ENCODE results near the gene NTHL1.

The NTHL1 gene

GRCh38 chr16:2037647-2038381, 9.8 kb downstream of the NTHL1 start:
- TF ChIP-seq REST (IDR thresholded peaks at IDR 0.05; ENCODE audit: insufficient read depth in 1 of 2, low read depth in 2 of 2, low read length in 2 of 2) (no peak), SIN3A (IDR thresholded peaks at IDR 0.05; ENCODE audit: borderline replicate concordance, insufficient read depth, low read length) (no peak), POLR2AphosphoS5 (IDR thresholded peaks at IDR 0.05; ENCODE audit: low read depth, low read length) (0 out of 2 replicates have a peak, but pooled peaks have one; percentile 16), TAF1 (IDR thresholded peaks at IDR 0.05; ENCODE audit: borderline replicate concordance, insufficient read depth, low read length) (no peak)

GRCh38 chr16:2037115-2037514, 10.5 kb downstream of the NTHL1 start:
- TF ChIP-seq TAF1 (IDR thresholded peaks at IDR 0.05; ENCODE audit: borderline replicate concordance, insufficient read depth, low read length) (no peak), FOXP2 (optimal IDR thresholded peaks at IDR 0.05; ENCODE audit: borderline replicate concordance, extremely low read depth, extremely low read length, insufficient read depth) (no peak), REST (IDR thresholded peaks at IDR 0.05; ENCODE audit: insufficient read depth in 1 of 2, low read depth in 2 of 2, low read length in 2 of 2) (no peak), SIN3A (IDR thresholded peaks at IDR 0.05; ENCODE audit: borderline replicate concordance, insufficient read depth, low read length) (no peak), POLR2AphosphoS5 (IDR thresholded peaks at IDR 0.05; ENCODE audit: low read depth, low read length) (no peak)

DNA sequence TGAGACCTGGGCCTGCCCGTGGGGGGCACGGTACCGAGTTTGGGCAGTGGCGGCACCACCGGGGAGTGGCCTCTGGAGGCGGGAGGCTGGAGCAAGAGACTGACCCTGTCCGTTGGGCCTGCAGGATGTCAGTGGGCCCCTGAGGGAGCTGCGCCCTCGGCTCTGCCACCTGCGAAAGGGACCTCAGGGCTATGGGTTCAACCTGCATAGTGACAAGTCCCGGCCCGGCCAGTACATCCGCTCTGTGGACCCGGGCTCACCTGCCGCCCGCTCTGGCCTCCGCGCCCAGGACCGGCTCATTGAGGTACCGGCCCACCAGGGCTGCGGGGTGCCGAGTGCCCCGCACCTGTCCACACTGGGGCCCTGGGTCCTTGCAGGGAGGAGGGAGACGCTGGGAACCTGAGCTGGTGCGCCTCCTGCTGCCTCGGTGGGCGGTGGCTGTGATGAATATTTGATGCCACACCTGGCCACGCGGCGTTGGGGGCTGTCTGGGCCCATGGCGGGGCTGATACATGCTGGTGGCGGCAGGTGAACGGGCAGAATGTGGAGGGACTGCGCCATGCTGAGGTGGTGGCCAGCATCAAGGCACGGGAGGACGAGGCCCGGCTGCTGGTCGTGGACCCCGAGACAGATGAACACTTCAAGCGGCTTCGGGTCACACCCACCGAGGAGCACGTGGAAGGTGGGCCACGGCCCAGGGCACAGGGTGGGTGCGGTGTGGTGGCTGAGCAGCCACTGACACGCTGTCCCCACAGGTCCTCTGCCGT, 11.3 kb downstream of the NTHL1 start:
- TF ChIP-seq POLR2AphosphoS5 (IDR thresholded peaks at IDR 0.05; ENCODE audit: low read depth, low read length), result no peak
- TF ChIP-seq FOXP2 (optimal IDR thresholded peaks at IDR 0.05; ENCODE audit: borderline replicate concordance, extremely low read depth, extremely low read length, insufficient read depth), result no peak
- no peak for TF ChIP-seq SIN3A (IDR thresholded peaks at IDR 0.05; ENCODE audit: borderline replicate concordance, insufficient read depth, low read length)

GRCh38 chr16:2035431-2036199, 12.0 kb downstream of the NTHL1 start:
- TF ChIP-seq SIN3A (IDR thresholded peaks at IDR 0.05; ENCODE audit: borderline replicate concordance, insufficient read depth, low read length), result no peak
- TF ChIP-seq FOXP2 (optimal IDR thresholded peaks at IDR 0.05; ENCODE audit: borderline replicate concordance, extremely low read depth, extremely low read length, insufficient read depth), result no peak
- no peak for TF ChIP-seq TAF1 (IDR thresholded peaks at IDR 0.05; ENCODE audit: borderline replicate concordance, insufficient read depth, low read length)
- no peak for TF ChIP-seq POLR2AphosphoS5 (IDR thresholded peaks at IDR 0.05; ENCODE audit: low read depth, low read length)
- no peak for TF ChIP-seq REST (IDR thresholded peaks at IDR 0.05; ENCODE audit: insufficient read depth in 1 of 2, low read depth in 2 of 2, low read length in 2 of 2)

- no peak for TF ChIP-seq POLR2AphosphoS5 (IDR thresholded peaks at IDR 0.05; ENCODE audit: low read depth, low read length)
- TF ChIP-seq SIN3A (IDR thresholded peaks at IDR 0.05; ENCODE audit: borderline replicate concordance, insufficient read depth, low read length), result no peak
- no peak for TF ChIP-seq FOXP2 (optimal IDR thresholded peaks at IDR 0.05; ENCODE audit: borderline replicate concordance, extremely low read depth, extremely low read length, insufficient read depth)
- TF ChIP-seq REST (IDR thresholded peaks at IDR 0.05; ENCODE audit: insufficient read depth in 1 of 2, low read depth in 2 of 2, low read length in 2 of 2), result no peak
- TF ChIP-seq TAF1 (IDR thresholded peaks at IDR 0.05; ENCODE audit: borderline replicate concordance, insufficient read depth, low read length), result no peak
Observed at GRCh38 chr16:2034696-2035430, 12.8 kb downstream of the NTHL1 start.
